ENCODE data around the gene SRPK2.

- TF ChIP-seq CTCF (conservative IDR thresholded peaks at IDR 0.05; ENCODE audit: low read length) (no peak), EZH2phosphoT487 (IDR thresholded peaks at IDR 0.05; ENCODE audit: borderline replicate concordance) (no peak)
Observed at GRCh38 chr7:105101864-105102263, 286.9 kb downstream of the SRPK2 start.

Measured in Loucy (cell line).